ENCODE results near the gene SPON1.

DNA sequence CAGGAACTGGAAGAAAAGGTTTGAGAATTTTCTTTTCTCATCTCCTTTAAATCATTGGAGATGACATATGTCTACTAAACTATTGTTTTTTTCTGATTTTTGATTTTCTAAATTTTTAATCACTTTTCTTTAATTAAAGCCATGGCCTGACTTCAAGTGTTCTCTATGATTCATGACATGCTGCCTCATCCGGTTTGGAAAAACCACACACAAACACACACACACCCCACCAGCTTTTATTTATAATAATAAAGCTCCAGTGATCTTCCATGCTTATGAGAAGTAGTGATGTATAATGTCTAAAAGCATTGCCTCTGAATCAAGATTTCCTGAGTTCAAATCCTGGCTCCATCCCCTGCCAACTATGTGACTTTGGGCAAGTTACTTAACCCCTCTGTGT, 179.2 kb downstream of the SPON1 start:
- TF ChIP-seq, protein P1, sequence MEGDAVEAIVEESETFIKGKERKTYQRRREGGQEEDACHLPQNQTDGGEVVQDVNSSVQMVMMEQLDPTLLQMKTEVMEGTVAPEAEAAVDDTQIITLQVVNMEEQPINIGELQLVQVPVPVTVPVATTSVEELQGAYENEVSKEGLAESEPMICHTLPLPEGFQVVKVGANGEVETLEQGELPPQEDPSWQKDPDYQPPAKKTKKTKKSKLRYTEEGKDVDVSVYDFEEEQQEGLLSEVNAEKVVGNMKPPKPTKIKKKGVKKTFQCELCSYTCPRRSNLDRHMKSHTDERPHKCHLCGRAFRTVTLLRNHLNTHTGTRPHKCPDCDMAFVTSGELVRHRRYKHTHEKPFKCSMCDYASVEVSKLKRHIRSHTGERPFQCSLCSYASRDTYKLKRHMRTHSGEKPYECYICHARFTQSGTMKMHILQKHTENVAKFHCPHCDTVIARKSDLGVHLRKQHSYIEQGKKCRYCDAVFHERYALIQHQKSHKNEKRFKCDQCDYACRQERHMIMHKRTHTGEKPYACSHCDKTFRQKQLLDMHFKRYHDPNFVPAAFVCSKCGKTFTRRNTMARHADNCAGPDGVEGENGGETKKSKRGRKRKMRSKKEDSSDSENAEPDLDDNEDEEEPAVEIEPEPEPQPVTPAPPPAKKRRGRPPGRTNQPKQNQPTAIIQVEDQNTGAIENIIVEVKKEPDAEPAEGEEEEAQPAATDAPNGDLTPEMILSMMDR (IDR thresholded peaks at IDR 0.05; ENCODE audit: low read depth, low read length, missing input control) = no peak
- TF ChIP-seq, protein P2, sequence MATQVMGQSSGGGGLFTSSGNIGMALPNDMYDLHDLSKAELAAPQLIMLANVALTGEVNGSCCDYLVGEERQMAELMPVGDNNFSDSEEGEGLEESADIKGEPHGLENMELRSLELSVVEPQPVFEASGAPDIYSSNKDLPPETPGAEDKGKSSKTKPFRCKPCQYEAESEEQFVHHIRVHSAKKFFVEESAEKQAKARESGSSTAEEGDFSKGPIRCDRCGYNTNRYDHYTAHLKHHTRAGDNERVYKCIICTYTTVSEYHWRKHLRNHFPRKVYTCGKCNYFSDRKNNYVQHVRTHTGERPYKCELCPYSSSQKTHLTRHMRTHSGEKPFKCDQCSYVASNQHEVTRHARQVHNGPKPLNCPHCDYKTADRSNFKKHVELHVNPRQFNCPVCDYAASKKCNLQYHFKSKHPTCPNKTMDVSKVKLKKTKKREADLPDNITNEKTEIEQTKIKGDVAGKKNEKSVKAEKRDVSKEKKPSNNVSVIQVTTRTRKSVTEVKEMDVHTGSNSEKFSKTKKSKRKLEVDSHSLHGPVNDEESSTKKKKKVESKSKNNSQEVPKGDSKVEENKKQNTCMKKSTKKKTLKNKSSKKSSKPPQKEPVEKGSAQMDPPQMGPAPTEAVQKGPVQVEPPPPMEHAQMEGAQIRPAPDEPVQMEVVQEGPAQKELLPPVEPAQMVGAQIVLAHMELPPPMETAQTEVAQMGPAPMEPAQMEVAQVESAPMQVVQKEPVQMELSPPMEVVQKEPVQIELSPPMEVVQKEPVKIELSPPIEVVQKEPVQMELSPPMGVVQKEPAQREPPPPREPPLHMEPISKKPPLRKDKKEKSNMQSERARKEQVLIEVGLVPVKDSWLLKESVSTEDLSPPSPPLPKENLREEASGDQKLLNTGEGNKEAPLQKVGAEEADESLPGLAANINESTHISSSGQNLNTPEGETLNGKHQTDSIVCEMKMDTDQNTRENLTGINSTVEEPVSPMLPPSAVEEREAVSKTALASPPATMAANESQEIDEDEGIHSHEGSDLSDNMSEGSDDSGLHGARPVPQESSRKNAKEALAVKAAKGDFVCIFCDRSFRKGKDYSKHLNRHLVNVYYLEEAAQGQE (IDR thresholded peaks at IDR 0.05) = no peak
- no peak for TF ChIP-seq RAD21 (IDR thresholded peaks at IDR 0.05)
- TF ChIP-seq JUND (IDR thresholded peaks at IDR 0.05) = no peak
- TF ChIP-seq, protein P3, sequence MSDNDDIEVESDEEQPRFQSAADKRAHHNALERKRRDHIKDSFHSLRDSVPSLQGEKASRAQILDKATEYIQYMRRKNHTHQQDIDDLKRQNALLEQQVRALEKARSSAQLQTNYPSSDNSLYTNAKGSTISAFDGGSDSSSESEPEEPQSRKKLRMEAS (IDR thresholded peaks at IDR 0.05) = no peak
- TF ChIP-seq HNF4G (IDR thresholded peaks at IDR 0.05) = no peak
- TF ChIP-seq, protein P4, sequence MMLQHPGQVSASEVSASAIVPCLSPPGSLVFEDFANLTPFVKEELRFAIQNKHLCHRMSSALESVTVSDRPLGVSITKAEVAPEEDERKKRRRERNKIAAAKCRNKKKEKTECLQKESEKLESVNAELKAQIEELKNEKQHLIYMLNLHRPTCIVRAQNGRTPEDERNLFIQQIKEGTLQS (IDR thresholded peaks at IDR 0.05) = no peak
- TF ChIP-seq, protein P5, sequence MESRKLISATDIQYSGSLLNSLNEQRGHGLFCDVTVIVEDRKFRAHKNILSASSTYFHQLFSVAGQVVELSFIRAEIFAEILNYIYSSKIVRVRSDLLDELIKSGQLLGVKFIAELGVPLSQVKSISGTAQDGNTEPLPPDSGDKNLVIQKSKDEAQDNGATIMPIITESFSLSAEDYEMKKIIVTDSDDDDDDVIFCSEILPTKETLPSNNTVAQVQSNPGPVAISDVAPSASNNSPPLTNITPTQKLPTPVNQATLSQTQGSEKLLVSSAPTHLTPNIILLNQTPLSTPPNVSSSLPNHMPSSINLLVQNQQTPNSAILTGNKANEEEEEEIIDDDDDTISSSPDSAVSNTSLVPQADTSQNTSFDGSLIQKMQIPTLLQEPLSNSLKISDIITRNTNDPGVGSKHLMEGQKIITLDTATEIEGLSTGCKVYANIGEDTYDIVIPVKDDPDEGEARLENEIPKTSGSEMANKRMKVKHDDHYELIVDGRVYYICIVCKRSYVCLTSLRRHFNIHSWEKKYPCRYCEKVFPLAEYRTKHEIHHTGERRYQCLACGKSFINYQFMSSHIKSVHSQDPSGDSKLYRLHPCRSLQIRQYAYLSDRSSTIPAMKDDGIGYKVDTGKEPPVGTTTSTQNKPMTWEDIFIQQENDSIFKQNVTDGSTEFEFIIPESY (IDR thresholded peaks at IDR 0.05) = no peak
- TF ChIP-seq FOXA1 (IDR thresholded peaks at IDR 0.05) = no peak
